Uterus (tissue), 2 donors: ENCODE results near the gene ANKRD16.

Experiments used
- CTCF ChIP-seq, 4 experiments: fragments of 200-600 bp in 2 of 4; fragments of 450-650 bp in 2 of 4; sonication (generic) in 2 of 4; IDR thresholded peaks; one replicate each; pipeline ENCODE4 v1.5.1; 2016 to 2019; ENCODE audit warnings: antibody characterized with exemption in 4 of 4, mild to moderate bottlenecking in 2 of 4, moderate library complexity in 1 of 4
- POLR2A ChIP-seq, 2 donors: fragments of 450-650 bp; IDR thresholded peaks; one replicate each; pipeline ENCODE4 v1.6.1; 2016; ENCODE audit warnings: antibody characterized with exemption in 2 of 2, mild to moderate bottlenecking in 1 of 2, moderate library complexity in 1 of 2

GRCh38 chr10:5929442-5929841, 39.7 kb upstream of the ANKRD16 start:
- TF ChIP-seq POLR2A (IDR thresholded peaks at IDR 0.05) = no peak
- no peak for TF ChIP-seq CTCF (IDR thresholded peaks at IDR 0.05)
